Kasumi-1 (cell line): Measurements from ENCODE around the gene AIFM2.
A peak's percentile ranks its signal among the peaks of the same experiment; 100 is the strongest.

Experiments
- DNase-seq, 2 experiments: peaks; one replicate each; lab custom pipeline; 2025; lab: John Stamatoyannopoulos, UW

AIFM2 gene

DNA sequence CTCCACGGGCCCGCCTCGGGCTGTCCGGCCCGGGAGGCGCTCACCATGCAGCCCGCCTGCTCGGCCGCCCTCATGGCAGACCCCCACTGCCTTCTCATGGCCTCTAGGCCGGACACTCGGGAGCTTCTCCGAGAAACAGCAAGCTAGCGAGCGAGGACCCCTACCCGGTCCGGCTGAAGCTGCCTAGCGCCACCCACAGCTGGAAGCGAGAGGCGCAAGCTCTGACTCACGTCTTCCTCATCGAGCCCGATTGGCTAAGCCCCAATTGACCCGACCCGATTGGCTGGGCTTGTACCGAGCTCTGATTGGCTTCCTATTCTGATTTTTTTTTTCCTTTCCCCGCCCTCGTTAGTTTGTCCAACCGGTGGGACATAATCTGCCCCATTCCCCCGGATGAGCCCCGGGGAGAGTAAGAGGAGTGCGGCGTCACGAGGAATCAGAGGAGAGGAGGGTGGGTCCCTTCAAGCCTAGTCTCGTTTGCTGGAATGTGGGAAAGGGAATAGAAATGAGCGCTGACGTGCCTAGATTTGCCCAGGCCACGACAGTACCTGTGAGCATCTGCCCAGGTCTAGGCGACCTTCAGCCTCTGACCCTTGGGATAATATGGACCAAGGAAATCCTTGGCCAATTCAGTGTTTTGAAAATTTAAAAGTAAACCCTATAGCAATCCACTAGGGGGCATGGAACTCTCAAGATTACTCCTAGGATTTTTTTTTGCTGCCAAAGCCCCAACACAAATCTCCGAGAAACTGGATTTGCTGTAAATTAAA lies 14.0 kb upstream of the AIFM2 start, which contains the start of gene TYSND1:
Gene TYSND1 (minus strand): TSS at position 212 of the 770 bp plus-strand sequence. CDS start 114 bp downstream, at position 98.
- peak; percentile 99 for DNase-seq

DNA sequence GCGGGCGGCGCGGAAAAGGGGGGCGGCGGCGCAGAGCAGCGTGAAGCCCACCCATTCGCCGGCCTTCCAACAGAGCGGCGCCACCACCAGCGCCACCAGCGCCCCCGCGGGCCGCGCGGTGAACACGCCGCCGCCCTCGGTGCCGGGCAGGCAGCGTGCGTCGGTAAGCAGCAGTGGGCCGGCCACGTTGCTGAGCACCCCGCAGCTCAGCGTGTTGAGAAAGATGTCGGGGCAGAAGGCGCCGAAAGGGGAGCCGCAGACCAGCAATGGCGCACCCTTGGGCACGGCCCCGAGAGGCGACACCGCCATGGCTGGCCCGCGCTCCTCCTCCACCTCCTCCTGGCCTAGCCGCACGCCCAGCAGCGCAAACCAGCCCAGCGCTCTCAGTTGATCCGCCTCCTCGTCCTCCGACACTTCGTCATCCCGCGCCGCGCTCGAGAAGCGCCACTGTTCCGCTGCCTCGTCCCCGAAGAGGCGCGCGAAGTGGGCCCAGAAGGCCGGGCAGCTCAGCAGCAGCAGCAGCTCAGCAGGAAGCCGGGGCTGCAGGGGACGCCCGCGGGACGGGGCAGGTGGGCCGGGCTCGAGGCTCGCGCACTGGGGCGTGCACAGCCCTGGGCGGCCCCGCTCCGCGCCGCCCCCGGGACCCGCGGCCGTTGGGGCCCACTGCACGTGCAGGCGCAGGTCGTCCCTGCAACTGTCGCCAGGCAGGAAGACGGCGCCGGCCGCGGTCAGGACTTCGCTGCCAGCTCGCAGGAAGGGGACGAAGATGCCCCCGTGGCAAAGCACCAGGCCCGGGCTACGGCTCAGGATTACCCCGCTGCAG lies 13.3 kb upstream of the AIFM2 start:
- DNase-seq, result peak; percentile 62 to 65

GRCh38 chr10:70145166-70145665 lies 12.6 kb upstream of the AIFM2 start:
- DNase-seq, result no peak

- DNase-seq, result no peak
Observed at GRCh38 chr10:70144372-70145110, 11.9 kb upstream of the AIFM2 start.

DNA sequence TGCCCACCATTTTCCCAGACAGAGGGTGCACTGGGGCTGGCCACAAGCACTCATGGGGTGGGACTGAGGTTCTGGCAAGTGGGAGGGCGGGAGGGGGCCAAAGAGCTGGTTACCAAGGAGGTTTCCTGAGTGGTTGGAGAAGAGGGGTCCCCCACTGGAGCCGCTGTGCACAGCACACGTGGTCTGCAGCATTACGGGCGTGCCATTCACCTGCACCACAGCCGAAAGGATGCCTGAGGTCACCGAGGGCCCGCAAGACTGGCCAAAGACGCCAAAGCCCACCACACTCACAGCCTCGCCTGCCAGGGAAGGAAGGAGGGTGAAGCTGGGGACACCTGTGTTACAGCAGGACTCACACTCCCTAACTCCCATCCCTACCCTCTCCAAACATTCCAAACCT lies 9.9 kb upstream of the AIFM2 start:
- DNase-seq, result no peak

DNA sequence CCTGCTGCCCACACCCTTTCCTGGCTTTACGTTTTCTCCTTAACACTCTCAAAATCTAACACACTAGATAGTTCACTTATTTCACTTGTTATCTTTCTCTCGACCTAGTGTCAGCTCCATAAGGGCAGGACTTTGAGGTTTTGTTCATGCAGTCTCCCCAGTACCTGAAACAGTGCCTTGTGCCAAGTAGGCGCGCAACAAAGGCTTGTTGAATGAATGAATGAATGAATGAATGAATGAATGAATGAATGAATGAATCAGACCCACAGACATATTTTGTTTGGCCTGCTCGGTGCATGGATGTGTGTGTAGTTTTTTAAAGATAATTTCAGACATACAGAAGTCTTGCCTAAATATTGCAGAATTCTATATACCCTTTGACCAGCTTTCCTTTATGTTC lies 7.7 kb upstream of the AIFM2 start:
- no peak for DNase-seq

DNA sequence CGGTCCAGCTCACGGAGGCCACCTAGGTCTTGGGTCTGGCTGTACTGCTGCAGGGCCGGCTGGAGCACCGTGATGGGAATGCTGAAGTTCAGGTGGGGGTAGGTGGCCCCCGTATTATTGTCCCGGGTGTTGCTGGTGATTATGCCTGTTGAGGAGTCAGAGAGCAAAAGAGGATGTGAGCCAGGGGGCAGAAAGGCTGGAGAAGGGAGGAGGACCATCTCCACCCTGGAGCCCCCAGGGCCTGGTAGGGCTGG lies 7.3 kb upstream of the AIFM2 start:
- DNase-seq, result no peak

- DNase-seq, result no peak
Observed at GRCh38 chr10:70139151-70139996, 6.7 kb upstream of the AIFM2 start.

DNA sequence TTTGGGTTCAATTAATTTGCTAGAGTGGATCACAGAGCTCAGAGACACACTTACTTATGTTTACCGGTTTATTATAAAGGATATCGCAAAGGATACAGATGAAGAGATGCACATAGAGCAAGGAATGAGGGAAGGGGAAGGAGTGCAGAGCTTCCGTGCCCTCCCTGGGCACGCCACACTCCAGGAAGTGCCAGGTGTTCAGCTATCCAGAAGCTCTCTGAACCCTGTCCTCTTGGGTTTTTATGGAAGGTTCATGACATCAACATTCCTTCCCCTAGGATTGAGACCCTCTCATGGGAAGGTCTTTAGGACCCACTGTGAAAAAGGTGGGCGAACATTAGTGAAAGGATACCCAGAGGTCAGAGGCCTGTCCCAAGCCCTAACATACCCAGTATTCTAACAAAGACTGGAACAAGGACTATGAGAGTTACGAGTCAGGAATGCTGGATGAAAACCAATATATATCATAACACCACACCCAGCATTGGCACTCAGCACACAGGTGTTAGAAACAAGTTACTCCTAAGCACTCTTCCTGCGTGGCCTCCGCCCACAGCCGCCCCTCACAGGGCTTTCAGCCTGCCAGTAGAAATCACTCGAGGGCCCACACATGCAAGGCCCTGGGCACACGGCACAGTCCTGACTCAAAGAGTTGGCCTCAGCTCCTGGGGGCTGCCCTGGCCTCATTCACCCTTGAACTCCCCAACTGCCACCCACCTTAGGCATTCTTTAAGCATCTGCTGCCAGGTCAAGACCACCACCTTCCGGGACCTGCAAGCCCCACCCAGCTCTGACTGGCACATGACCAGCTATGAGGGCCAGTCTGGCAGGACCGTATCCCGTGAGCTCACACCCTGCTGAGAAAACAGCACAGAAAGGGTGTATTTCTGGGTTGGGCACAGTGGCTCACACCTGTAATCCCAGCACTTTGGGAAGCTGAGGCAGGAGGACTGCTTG lies 5.6 kb upstream of the AIFM2 start:
- DNase-seq, result no peak

- no peak for DNase-seq
Observed at GRCh38 chr10:70137135-70137534, 4.5 kb upstream of the AIFM2 start.

DNA sequence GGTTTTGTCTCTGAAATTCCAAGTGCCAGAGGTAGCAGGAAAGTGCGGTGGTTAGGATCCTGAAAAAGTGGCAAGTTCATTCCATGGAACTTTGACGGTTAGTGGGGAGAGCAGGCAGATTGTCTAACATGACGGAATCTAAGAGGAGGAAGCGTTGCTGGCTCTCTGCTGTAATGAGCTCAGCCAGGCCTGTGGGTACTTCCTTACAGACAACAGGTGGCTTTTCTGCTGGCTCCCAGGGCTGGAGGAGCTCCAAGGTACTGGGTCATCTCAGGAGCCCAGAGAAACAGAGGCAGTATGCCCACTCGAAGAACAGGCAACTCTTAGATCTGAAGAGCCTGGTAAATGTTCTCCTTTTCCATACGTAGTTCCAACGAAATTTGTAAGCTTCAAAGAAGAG lies 3.1 kb upstream of the AIFM2 start:
- no peak for DNase-seq

DNA sequence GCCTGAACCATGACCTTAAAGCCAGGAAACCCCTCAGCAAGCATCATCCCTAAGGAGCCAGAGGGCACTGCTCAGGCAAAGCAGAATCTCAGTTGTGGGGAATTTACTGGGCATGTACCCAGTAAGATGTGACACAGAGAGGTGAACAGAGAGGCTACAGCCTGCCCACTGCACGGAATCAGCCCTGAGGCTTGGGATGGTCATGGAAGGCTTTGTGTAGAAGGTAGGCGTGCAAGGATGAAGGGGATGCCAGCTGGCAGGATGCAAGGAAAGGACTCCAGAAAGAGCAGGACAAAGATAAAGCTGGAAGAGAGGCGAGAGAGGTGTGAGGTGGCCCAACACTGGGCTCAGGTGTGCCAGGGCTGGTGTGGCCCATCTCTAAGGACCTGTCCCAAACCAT lies 2.4 kb upstream of the AIFM2 start:
- DNase-seq, result no peak

GRCh38 chr10:70131560-70131937 lies 1.1 kb downstream of the AIFM2 start:
- no peak for DNase-seq

DNA sequence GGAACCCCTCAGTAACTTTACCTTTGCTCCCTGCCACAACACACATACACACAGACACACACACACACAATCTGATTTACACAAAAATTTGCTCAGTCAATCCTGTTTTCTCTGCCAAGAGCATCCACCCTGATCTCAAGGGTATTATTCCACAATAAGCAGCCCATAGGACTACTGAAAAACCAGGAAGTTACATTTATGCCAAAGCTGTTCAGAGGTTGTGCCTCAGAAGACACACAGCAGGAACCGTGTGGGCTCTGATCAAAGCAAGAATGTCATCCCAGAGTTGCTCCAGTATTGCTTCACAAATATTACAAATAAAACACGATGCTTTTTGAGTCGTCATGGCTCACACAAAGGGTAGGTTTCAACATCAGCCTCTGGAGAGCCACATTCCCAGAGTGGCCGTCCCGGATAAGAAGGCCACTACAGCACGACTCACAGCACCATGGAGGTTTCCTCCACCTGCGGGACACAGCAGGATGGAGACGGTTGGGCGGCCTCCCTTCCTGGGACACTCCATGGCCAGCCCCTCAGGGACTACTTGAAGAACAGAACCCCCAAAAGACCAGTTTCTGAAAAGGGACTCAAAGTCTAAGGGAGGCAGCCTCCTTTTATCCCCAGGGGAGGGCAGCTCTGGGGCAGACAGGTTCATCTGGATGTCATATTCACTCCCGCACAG lies 1.6 kb downstream of the AIFM2 start:
- DNase-seq, result no peak

GRCh38 chr10:70126700-70127395 lies 5.8 kb downstream of the AIFM2 start:
- no peak for DNase-seq

DNA sequence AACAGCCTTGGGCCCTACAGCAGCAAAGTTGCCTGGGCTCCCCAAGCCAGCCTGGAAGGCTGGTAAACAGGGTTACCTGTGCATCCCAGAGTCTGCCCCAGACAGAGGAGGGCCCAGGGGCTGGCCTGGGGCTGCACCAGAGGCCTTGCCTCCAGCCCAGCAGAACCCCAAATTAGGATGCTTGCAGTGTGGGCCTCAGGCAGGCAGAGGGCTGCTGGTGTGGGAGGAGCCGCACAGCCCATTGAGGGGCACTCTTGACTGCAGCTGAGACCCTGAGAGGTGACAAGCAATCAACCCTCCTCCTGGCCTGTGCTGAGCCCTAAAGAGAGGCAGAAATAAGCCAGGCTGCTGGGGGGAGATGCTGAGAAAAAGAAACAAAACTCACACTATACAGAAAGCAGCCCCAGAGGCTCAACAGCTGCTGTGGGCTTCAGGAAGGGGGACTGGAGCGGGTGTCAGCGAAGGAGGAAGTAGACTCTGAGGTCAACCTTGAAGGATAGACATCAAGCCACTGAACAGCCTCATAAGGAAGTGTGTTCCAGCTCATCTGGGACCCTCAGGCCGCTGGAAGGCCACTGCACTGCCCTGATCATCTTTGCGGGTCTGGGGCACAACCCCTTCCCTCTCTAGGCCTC lies 6.6 kb downstream of the AIFM2 start:
- peak; percentile 94 for DNase-seq

DNA sequence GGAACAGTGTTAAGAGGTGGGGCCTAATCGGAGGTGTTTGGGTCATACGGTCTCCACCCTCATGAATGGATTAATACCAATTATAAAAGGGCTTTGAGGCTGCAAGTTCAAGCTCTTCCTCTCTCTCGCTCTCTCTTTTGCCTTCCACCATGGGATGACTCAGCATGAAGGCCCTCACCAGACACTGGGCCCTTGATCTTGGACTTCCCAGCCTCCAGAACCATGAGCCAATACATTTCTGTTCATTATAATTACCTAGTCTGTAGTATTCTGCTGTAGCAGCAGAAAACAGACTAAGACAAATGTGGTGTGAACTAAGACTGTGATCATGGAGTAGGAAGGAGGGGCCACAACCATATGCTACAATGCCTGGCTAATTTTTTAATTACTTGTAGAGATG lies 7.7 kb downstream of the AIFM2 start:
- DNase-seq, result no peak

DNA sequence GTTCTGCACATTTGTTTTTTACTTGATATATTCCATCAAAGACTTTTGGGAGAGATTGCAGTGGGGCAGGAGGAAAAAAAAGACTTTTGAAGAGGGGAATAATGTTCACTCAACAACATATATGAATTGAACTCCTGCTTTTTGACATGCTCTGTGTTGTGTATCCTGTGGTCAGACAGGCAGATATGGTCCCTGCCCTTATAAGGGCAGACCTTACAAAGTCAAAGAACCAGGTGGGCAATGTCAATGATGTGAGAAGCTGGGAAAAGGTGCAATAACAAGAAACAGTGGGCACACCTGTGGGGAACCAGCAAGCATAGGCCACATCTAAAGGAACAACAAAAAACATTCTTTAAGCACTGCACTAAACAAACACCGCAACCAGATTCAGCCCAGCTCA lies 8.2 kb downstream of the AIFM2 start:
- DNase-seq, result no peak

- DNase-seq, result no peak
Observed at GRCh38 chr10:70123817-70124216, 8.8 kb downstream of the AIFM2 start.
